Stimulated activated CD4-positive, alpha-beta T cell treated with anti-CD3 and anti-CD28 coated beads, Interleukin-15, amount 100 ng/mL, for 24 hours (primary cell): ENCODE results near the gene FAM200C.

Experiments used
- DNase-seq: peaks from one replicate; pipeline ENCODE4 v3.0.0-alpha.2; 2020

The FAM200C gene

DNA sequence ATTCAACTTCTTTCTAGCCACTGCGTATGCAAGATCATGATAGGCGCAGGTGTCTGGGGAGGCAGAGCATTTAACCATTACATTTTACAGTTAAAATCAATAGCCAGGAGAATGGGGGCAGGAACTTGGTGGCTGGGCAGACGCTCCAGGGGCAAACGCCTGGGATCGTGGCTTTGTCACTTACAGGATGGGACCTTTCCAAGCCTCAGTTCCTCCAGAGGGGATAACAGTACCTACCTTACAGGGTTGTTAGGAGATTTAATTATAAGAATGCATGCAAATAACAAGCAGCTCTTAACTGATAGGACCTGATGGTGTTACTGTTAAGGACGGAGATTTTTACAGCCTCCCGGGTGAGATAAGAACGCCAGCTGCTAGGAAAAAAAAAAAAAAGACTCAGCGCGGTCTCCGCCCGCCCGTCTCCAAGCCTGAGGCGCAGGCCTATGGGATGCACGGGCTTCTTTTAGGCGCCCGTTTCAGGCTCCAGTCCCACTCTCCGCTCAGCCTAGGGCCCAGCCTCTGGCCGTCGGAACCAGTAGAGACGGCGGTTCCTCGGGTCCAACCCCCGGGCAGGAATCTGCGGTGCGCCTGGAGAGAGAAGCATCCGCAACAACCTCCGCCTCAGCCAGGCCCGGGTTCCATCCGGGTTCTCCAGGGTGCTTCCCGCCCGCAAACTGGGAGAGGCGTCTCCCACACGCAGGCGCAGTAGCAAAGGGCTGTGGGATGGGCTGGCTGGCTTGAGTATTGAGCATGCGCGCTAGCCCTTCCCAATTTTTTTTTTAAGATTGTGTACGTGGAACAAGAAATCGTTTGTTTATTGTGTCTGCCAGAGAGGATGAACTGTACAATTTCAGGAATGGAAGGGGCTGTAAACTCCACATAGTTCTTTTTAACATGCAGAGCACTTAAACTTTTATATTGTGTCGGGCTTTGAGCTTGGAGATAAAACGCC lies at the start of gene FAM200C:
TSS of gene FAM200C (minus strand) at position 653 of the 952 bp plus-strand sequence. CDS start 4,564 bp downstream, outside the sequence.
- peak; percentile 87 for DNase-seq

DNA sequence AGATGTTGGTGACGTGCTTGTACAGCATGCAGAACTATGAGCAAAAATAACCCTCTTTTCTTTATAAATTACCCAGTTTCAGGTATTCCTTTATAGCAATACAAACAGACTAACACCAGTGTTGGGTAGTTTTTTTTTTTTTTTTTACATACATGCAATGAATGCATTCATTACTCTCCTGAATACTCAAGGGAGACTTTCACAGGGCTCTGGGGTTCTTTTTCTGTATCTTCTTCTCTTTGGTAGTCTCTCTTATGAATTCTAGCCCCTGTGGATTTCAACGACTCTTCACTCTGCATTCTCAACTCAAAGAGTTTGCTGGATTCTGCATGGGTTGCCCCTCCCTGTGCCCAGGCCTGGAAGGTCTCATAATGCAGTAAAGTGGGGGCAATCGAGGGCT lies 49.6 kb upstream of the FAM200C start:
- DNase-seq: no peak

DNA sequence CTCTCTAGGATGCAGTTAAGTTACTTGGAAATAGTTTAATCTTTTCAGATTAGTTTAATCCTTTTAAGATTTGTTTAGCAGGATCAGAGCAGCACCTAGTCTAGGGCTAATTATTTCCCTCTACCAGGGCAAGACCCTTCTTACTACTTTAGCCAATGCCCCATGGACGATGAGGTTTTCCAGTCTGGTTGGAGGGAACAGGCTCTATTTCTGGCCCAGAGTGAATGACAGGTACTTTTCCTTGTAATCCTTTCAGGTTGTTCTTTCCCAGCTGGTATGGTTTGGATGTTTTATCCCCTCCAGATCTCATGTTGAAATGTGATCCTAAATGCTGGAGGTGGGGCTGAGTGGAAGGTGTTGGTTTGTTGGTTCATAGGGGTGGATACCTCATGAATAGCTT lies 49.0 kb upstream of the FAM200C start:
- no peak for DNase-seq

DNA sequence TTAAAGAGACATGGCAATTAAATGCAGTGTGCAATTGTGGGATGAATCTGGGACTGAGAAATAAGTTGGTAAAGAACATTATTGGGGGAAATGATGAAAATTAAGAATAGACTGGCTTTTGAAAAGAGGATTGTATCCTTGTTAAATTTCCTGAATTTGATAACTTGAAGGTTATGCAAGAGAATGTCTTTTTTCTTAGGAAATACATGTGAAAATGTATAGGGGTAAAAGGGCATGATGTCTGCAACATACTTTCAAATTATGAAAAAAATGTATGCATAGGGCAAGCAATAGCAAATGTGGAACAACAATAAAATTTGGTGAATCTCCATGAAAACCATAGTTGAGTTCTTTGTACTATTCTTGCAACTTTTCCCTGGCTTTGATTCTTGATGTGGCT lies 45.9 kb upstream of the FAM200C start:
- no peak for DNase-seq

DNA sequence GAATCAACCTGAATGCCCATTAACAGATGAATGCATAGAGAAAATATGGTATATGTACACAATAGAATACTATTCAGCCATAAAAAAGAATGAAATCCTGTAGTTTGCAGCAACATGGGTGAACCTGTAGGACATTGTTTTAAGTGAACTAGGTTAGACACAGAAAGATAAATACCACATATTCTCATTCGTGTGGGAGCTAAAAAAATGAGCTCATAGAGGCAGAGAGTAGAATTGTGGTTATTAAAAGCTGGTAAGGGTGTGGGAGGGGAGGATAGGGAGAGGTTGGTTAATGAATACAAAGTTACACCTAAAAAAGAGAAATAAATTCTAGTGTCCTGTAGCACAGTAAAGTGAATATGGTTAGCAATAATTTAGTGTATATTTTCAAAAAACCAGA lies 45.3 kb upstream of the FAM200C start:
- DNase-seq: no peak

DNA sequence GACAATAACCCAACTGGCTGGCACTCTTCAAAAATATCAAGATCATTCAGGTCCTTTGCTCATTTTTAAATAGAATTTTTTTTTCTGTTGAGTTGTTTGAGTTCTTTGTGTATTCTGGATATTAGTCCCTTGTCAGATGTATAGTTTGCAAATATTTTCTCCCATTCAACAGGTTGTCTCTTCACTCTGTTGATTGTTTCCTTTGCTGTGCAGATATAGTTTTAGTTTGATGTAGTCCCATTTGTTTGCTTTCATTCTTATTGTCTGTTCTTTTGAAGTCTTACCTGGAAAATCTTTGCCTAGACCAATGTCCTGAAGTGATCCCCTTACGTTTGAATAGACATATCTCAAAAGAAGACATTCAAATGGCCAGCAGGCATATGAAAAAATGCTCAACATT lies 44.6 kb upstream of the FAM200C start:
- DNase-seq: no peak

DNA sequence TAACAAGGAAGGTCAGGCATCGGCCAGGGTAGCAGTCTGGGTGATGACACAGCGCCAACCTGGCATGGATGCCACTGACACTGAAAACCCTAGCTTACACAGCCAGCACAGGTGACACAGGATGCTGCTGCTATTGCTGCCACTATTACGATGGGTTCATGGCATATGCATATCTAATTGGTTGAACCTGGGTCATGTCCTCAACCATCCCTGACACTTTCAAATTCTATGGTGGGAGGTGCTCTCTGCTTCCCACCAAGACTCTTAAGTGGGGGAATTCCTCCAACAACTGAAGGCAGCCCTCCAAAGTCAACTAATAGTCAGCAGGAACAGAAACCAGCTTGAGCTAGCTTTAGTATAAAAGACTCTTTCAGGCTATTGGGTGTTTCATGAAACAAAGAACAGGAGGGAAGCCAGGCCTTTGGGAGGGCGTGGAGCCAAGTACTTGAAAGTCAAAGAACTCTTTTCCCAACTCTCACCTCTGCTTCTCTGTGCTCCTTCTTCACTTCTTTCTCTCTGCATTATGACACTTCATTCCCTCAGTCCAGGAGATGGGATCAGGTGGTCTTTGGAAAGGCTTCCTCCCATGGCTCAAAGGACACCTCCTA lies 43.1 kb upstream of the FAM200C start:
- DNase-seq: no peak

DNA sequence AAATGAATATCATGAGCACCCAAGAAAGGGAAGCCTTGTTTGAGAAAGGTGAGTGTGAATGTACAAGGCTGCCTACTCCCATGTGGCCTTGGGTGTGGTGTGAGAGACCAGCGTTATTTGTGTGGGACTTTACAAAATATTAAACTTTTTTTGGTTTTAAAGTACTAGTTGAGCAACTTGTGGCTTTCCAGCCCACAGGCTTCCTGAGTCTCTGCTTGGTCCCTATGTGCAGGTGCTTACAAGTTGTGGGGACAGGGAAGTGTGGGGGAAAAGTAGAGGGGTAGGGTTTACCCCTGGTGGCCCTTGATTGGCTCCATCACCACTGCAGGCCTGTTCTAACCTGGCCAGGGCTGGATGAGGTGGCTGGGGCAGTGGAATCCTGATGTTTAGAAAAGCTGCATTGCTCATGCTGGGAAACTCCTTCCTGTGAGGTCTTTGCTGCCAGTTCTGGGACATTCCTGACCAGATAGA lies 41.5 kb upstream of the FAM200C start:
- no peak for DNase-seq

DNA sequence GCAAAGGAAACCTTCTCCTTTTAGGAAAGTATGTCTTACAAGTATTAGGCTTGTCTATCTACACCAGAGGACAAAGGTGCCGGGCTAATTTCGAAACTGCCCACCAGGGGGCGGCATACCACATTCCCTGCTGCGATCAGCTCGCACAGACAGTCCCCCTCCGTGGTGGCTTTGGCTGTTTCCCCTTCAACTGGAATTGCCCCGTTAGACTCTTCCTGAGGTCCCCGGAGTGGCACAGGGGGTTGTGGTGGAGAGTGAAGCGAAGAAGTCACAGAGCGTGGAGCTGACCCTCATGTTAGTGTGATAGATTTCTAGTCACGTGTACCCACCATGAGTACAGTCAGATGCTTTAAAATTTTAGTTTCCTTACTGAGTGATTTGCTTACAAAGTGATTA lies 39.3 kb upstream of the FAM200C start:
- DNase-seq: peak; percentile 92

DNA sequence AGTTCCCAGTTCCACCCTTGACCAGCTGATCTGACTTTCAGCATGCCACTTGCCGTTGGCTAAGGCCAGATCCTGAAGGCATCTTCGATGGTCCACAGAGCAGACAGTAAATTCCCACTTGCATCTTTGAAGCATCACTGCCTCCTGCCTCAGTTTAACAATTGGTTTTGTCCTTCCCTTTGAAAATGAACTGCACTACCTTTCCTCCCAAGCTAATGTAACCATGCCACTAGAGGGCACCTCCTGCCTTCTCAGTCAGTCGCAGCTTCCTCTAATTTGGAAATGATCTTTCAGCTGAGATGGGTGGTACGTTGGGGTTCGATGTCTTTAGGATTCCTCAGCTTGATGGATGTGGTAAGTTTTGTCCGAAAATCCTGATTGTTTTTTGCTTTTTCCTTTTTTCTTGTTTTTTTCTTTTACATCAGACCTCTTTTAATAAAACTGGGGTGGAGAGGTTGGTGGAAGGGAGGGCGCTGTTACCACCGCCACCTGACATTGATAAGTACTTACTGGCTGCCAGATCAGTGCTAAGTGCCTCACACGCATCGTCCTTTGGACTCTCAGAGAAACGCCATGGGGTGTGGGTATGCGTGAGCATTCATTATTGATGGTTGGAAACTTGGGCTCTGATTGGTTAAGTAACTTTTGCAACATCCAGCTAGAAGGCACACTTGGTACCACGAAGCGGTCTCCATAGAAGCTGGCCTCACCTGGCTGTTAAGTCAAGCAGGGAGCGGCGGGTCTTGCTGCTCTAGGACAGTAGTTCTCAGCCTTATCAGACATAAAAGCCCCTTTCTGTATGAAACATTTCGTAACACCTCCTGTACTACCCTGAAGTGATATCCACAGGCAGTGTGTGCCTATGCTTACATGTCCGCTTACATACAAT lies 38.7 kb upstream of the FAM200C start:
- DNase-seq: peak; percentile 66

DNA sequence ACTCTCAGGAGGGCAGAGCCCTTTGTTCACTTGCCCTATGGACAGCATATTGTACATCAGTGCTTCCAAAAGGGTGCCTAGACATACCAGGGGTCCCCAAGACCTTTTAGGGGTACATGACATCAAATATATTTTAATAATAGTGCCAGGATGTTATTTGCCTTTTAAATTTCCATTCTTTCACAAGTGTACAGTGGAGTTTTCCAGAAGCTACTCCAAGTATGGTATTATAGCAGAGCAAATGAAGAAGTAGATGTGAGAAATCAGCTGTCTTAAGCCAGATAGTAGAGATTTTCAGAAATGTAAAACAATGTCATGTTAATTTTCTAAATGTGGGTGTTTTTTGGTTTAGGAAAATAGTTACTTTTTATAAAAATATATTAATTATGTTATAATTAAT lies 37.4 kb upstream of the FAM200C start:
- no peak for DNase-seq

DNA sequence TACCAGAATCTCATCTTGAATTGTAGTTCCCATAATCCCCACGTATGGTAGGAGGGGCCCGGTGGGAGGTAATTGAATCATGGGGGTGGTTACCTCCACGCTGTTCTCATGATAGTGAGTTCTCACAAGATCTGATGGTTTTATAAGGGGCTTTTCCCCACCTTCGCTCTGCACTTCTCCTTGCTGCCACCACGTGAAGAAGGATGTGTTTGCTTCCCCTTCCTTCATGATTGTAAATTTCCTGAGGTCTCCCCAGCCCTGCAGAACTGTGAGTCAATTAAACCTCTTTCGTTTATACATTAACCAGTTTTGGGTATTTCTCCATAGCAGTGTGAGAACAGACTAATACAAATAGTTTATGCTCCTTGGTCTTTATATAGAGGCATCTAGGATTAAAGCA lies 36.8 kb upstream of the FAM200C start:
- peak; percentile 33 for DNase-seq

DNA sequence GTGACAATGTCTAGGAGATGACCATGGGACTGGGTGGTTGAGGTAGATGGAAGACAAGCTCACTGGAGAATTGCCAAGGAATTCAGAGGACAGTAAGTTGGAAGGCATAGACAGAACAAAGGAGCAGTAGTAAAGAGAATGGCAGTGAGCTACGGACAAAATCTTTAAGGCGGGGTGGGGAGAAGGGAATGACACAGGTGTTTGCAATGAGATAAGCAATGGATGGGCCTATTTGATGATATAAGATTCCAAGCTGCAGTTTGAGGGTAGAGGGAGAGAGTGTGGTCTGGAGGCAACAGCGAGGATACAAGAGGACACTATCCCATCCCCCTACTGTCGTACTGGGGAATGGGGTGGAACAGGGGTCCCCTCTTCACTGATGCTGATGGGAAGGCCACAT lies 36.2 kb upstream of the FAM200C start:
- DNase-seq: no peak

DNA sequence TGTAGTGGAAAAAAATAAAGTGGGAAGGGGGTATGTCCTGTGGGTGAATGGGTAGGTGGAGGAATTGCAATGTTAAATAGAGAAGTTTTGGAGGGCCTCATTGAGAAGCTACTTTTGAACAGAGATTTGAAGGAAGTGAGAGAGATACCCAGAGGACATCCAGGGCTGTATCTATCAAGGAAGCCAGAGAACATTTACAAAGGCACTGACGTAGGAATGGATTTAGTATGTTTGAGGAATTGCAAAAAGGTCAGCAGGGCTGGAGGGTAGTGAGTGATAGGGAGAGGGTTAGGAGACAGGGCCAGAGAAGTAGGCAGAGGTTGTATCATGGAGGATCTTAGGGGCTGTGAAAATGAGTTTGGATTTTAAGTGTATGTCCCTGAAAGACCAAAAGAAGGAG lies 35.7 kb upstream of the FAM200C start:
- DNase-seq: no peak

DNA sequence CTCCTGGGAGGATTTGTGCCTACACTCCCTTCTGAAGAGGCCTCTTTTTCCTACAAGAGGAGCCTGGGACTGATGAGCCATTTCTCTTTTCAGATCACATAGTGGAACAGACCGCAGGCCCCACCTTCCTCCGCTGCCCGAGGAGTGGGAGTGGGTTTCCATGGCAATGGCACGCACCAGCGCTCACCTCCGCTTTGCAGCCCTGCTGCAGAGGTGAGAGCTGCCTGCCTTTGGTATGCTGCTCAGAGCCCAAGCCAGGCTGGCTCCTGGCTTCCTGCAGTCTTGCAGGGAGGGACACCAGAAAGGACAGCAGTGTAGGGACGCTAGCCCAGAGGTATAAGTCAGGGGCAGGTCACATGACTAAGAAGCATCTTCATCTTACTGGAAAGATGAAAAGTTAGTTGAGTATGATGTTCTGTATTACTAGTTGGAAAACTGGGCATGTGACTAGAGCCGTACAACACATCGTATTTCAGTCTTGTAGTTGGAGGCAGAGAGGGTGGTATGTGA lies 34.2 kb upstream of the FAM200C start:
- DNase-seq: peak; percentile 54

DNA sequence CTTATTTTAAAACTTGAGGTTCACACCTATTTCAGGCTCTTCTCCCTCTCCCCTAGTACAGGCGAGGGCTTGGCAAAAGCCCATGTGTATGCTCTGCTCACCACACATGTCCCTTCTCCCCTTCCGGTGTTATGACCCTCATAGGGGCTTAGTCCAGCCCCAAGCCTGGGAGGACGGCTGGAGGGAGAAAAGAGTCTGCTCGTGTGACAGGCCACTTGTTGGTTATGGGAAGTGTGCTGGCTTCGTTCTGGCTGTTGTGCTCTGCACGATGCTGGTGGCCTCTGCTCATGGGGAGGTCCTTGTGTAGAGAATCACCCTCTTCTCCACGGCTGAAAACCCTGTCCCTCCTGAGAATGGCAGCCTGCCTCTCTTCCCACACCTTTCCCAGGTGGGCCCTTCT lies 32.9 kb upstream of the FAM200C start:
- no peak for DNase-seq

DNA sequence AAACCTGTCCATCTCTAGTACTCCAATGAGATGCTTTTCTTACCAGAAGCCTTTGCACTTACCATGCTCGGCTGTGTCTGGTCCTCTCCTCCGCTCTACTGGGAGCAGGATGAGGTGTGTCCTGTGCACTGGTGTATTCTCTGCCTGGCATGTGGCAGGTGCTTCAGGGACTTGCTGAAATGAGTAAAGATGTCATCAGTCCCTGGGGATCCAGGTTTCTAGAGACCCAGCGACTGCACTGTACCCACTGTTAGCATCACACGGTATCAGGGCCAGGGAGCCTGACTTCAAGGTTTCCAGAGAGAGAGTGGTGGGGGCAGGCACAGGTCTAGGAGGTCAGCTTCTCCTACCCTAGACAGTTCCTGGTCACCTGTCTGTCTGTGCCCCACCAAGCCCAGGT lies 32.3 kb upstream of the FAM200C start:
- DNase-seq: no peak

DNA sequence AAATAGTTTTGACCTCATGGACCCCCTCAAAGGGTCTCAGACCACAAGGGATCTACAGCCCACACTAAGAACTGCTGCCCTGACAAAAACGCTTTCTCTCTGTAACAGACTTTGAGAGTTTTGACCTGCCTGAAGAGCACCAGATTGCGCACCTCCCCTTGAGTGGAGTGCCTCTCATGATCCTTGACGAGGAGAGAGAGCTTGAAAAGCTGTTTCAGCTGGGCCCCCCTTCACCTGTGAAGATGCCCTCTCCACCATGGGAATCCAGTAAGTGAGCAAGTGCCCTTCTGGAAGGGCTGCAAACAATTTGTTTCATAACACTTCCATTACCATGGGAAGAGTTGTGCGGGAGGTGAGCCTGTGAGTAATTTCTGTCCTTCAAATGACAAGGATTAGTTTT lies 27.8 kb upstream of the FAM200C start:
- DNase-seq: no peak

DNA sequence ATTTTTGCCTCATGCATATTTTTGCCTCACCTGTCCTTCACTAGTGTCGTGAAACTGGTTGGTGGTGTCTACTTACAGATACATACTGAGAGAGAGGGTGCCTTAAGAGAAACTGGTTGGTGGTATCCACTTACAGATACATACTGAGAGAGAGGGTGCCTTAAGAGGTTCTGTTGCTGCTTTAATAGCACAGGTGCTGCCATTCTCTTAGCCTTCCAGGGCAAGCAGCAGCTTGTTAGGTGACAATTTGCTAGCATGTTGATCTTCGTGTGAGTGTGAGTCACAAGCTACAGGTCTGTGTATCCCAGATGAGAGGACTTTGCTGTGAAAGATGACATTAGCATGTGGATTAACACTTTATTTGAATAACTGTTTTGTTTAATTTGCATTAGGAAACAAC lies 23.2 kb upstream of the FAM200C start:
- no peak for DNase-seq

DNA sequence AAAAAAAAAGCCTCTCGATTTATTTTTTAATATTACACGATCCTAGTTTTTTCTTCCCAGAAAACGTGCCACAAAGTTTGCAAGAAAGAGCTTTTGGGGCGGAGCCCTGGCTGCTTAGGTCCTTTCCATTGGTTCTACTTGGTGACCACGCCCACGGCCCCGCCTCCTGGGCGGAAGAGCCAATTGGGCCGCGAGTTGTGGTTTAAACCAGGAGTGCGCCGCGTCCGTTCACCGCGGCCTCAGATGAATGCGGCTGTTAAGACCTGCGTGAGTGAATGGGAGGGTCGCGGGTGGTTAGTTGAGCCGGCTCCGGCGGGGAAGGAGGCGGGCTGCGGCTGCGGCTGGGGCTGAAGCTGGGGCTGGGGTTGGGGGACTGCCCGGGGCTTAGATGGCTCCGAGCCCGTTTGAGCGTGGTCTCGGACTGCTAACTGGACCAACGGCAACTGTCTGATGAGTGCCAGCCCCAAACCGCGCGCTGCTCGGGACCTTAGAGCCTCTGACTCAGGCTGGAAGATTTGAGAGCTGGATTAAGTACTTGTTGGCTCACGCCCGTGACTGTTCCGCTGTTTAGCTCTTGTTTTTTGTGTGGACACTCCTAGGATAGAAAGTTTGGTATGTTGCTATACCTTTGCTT lies 21.9 kb upstream of the FAM200C start, which contains the start of gene PTTG1:
TSS of gene PTTG1 (plus strand) at position 231 of the 634 bp plus-strand sequence. CDS start 458 bp downstream, outside the sequence.
- peak; percentile 97 for DNase-seq

DNA sequence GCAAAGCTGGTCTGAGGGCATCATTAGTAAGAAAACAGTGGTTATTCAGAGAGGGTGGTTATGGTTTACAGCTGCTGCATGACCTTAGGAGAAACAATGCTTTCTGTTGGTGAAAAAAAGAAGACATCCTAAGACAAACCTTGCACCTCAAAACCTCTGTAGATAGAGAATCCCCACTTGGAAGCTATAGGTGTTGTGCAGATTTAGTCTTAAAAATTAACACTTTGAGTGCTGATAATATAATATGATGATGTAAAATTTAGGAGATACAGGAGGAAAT lies 20.4 kb upstream of the FAM200C start:
- no peak for DNase-seq

DNA sequence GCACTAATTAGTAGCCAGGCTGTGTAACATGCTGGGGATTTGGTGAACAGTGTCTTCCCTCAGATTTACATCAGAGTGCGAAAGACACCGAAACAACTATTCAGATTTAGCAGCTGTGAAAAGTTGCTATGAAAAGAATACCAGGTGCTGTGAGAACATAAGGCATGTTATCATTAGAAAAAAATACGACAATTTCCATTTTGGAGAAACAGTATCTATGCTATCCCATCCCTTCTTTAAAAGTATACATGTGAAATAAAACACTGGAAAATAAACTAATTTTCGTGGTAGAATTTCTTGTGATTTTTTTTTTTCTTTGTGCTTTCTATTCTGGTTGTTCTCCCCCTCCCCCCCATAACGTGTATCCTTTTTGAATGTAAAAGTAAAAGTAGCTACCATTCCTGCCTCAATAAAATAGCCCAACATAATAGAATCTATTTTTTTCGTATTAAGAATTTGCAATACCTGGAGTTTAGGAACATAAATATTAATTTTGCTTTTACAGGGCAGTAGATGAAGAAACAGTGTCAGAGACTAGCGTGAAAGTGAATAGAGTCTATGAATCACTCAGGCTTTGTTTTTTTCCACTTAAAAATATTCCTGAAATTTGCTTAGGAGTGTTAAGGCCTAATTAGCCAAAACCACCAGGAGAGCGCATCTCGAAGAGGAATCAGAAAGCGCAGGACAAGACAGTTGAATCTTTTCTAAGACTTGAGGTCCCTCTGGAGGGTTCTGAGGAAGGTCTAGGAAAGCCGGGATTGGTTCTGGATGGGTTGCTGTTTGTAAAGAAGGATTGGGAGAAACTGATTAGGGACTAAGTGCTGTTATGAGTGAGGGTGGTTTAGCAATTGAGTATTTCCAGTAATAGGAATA lies 19.8 kb upstream of the FAM200C start:
- no peak for DNase-seq
